HCT116 (cell line): ENCODE data around the gene ZNF236. TPM values are rescaled to one million over a fixed set of nuclear protein-coding genes. Genes with fewer than 3 reads are reported as not detected.

Source experiments
- ATAC-seq: fragments of 200-7000 bp; cut with Tn5 transposase; 2 replicates; pipeline ENCODE4 v1.9.1; 2020; ENCODE audit warnings: mild to moderate bottlenecking, moderate library complexity
- BruUV-seq: library from RNA; stranded (reverse); fragments of 400-500 nt; replicated peaks from 2 replicates; lab custom pipeline; 2021; lab: Mats Ljungman, UMichigan
- CTCF ChIA-PET: fragments of 300-600 bp; sonication (Branson Sonifier 250); formaldehyde crosslinking; loops from one replicate; lab custom pipeline; 2021; ENCODE audit warnings: antibody characterized with exemption; lab: Charles Lee
- POLR2A ChIA-PET: fragments of 300-600, 350-600 bp; sonication (Branson Sonifier 250); formaldehyde crosslinking; loops from one replicate; lab custom pipeline; 2021; ENCODE audit warnings: antibody characterized with exemption; lab: Charles Lee
- RAD21 ChIA-PET, 2 experiments: fragments of 300-600 bp; sonication (Branson Sonifier 250); formaldehyde crosslinking; loops; one replicate each; lab custom pipeline; 2023; ENCODE audit warnings: low total read pairs in 2 of 2; ENCODE audit not compliant: uncharacterized antibody in 2 of 2, unreplicated experiment in 2 of 2, low non-redundant PET in 1 of 2; lab: Charles Lee
- DNase-seq: peaks from one replicate; pipeline ENCODE4 v3.0.0-alpha.2; 2010; ENCODE audit warnings: low read depth, low spot score
- H2AFZ ChIP-seq: fragments of 200-600 bp; shearing (Covaris generic), sonication (generic); 2 replicates; pipeline ENCODE4 v1.6.1; 2017; ENCODE audit warnings: low read depth, mixed run types, mixed read lengths, antibody characterized with exemption, low read length; ENCODE audit not compliant: poor library complexity, severe bottlenecking
- H3K27ac ChIP-seq: 2 replicates; pipeline ENCODE4 v1.5.1; 2012; ENCODE audit warnings: low read depth, low read length
- H3K27me3 ChIP-seq: fragments of 200-600 bp; sonication (generic); 2 replicates; pipeline ENCODE4 v1.6.1; 2016; ENCODE audit warnings: mixed run types, low read length, mixed read lengths; ENCODE audit not compliant: insufficient read depth
- H3K36me3 ChIP-seq, 2 experiments: fragments of 200-500 bp in 1 of 2; fragments of 200-600 bp in 1 of 2; sonication (Bioruptor generic) in 1 of 2; sonication (generic) in 1 of 2; 2 replicates each; pipeline versions ENCODE4 v1.5.1 to v1.6.1; 2014 to 2016; ENCODE audit warnings: low read length in 2 of 2, inconsistent platforms in 1 of 2, mixed read lengths in 1 of 2, mixed run types in 1 of 2; ENCODE audit not compliant: insufficient read depth in 2 of 2, control insufficient read depth in 1 of 2
- H3K4me1 ChIP-seq, 2 experiments: fragments of 200-600 bp in 1 of 2; sonication (generic) in 1 of 2; 2 replicates each; pipeline versions ENCODE4 v1.5.1 to v1.6.1; 2012 to 2017; ENCODE audit warnings: low read length in 2 of 2, inconsistent platforms in 1 of 2, mild to moderate bottlenecking in 1 of 2, mixed read lengths in 1 of 2, mixed run types in 1 of 2, moderate library complexity in 1 of 2; ENCODE audit not compliant: insufficient read depth in 2 of 2, control insufficient read depth in 1 of 2
- H3K4me2 ChIP-seq: fragments of 200-600 bp; sonication (generic); 2 replicates; pipeline ENCODE4 v1.6.1; 2017; ENCODE audit warnings: mixed run types, low read length, mixed read lengths
- H3K4me3 ChIP-seq, 2 experiments: fragments of 200-600 bp in 1 of 2; sonication (generic) in 1 of 2; replicated peaks in 1 of 2; 2 replicates each; pipeline ENCODE4 v1.5.1; 2011 to 2016; ENCODE audit warnings: low read length in 2 of 2, control low read depth in 1 of 2, low read depth in 1 of 2, mild to moderate bottlenecking in 1 of 2, mixed read lengths in 1 of 2, mixed run types in 1 of 2
- H3K79me2 ChIP-seq: fragments of 200-600 bp; sonication (generic); 2 replicates; pipeline ENCODE4 v1.6.1; 2017; ENCODE audit warnings: mild to moderate bottlenecking, mixed run types, low read length, moderate library complexity, mixed read lengths; ENCODE audit not compliant: insufficient read depth
- H3K9ac ChIP-seq: fragments of 200-600 bp; sonication (generic); 2 replicates; pipeline ENCODE4 v1.6.1; 2016; ENCODE audit warnings: low read length, mixed read lengths
- H3K9me2 ChIP-seq: fragments of 200-600 bp; sonication (generic), shearing (Covaris generic); 2 replicates; pipeline ENCODE4 v1.6.1; 2017; ENCODE audit warnings: mixed run types, mild to moderate bottlenecking, moderate library complexity; ENCODE audit not compliant: insufficient read depth
- H3K9me3 ChIP-seq, 2 experiments: fragments of 200-500 bp in 1 of 2; fragments of 200-600 bp in 1 of 2; sonication (Bioruptor generic) in 1 of 2; sonication (generic) in 1 of 2; 2 replicates each; pipeline ENCODE4 v1.6.1; 2014 to 2017; ENCODE audit warnings: low read length in 2 of 2, mixed read lengths in 2 of 2, inconsistent platforms in 1 of 2, low read depth in 1 of 2, mild to moderate bottlenecking in 1 of 2, mixed run types in 1 of 2, moderate library complexity in 1 of 2; ENCODE audit not compliant: control insufficient read depth in 1 of 2, insufficient read depth in 1 of 2
- H4K20me1 ChIP-seq: fragments of 200-600 bp; sonication (generic), shearing (Covaris generic); 2 replicates; pipeline ENCODE4 v1.6.1; 2017; ENCODE audit warnings: mixed run types, mild to moderate bottlenecking, moderate library complexity; ENCODE audit not compliant: insufficient read depth
- CBX3 ChIP-seq: IDR thresholded peaks from 2 replicates; pipeline ENCODE4 v1.6.1; 2012; ENCODE audit warnings: low read depth
- CEBPB ChIP-seq: IDR thresholded peaks from 2 replicates; pipeline ENCODE4 v1.6.1; 2012; ENCODE audit warnings: low read depth
- CTCF ChIP-seq, 3 experiments: fragments of 200-600 bp in 1 of 3; sonication (generic) in 1 of 3; IDR thresholded peaks in 2 of 3; conservative IDR thresholded peaks in 1 of 3; 2 replicates each; pipeline ENCODE4 v1.5.1; 2012 to 2017; ENCODE audit warnings: low read depth in 2 of 3, low read length in 2 of 3, antibody characterized with exemption in 1 of 3, borderline replicate concordance in 1 of 3, control low read depth in 1 of 3, mild to moderate bottlenecking in 1 of 3, mixed read lengths in 1 of 3, mixed run types in 1 of 3, moderate library complexity in 1 of 3; ENCODE audit not compliant: insufficient read depth in 1 of 3
- EGR1 ChIP-seq: IDR thresholded peaks from 2 replicates; pipeline ENCODE4 v1.6.1; 2012; ENCODE audit warnings: low read depth
- EZH2 ChIP-seq: fragments of 200-600 bp; sonication (generic); IDR thresholded peaks from 2 replicates; pipeline ENCODE4 v1.6.1; 2017; ENCODE audit warnings: antibody characterized with exemption, mixed run types
- EZH2phosphoT487 ChIP-seq: fragments of 200-600 bp; IDR thresholded peaks from 2 replicates; pipeline ENCODE4 v1.6.1; 2018; ENCODE audit warnings: antibody characterized with exemption, borderline replicate concordance
- FOSL1 ChIP-seq: IDR thresholded peaks from 2 replicates; pipeline ENCODE4 v1.6.1; 2012; ENCODE audit warnings: low read depth
- JUND ChIP-seq: IDR thresholded peaks from 2 replicates; pipeline ENCODE4 v1.6.1; 2012
- MAX ChIP-seq: IDR thresholded peaks from 2 replicates; pipeline ENCODE4 v1.6.1; 2012
- POLR2A ChIP-seq: IDR thresholded peaks from 2 replicates; pipeline ENCODE4 v1.7.0; 2011; ENCODE audit warnings: borderline replicate concordance; ENCODE audit not compliant: insufficient read depth, insufficient read length; ENCODE audit errors: extremely low read depth
- RAD21 ChIP-seq: IDR thresholded peaks from 2 replicates; pipeline ENCODE4 v1.6.1; 2012; ENCODE audit warnings: low read depth, mild to moderate bottlenecking
- REST ChIP-seq: IDR thresholded peaks from 2 replicates; pipeline ENCODE4 v1.6.1; 2012; ENCODE audit warnings: low read depth
- SIN3A ChIP-seq: IDR thresholded peaks from 2 replicates; pipeline ENCODE4 v1.6.1; 2012; ENCODE audit warnings: low read depth
- SP1 ChIP-seq: IDR thresholded peaks from 2 replicates; pipeline ENCODE4 v1.6.1; 2012; ENCODE audit warnings: low read depth
- SRF ChIP-seq: IDR thresholded peaks from 2 replicates; pipeline ENCODE4 v1.6.1; 2012; ENCODE audit warnings: low read depth
- TCF7L2 ChIP-seq: IDR thresholded peaks from 2 replicates; pipeline ENCODE4 v1.7.0; 2011; ENCODE audit warnings: borderline replicate concordance, inconsistent platforms; ENCODE audit not compliant: insufficient read depth, insufficient read length; ENCODE audit errors: extremely low read depth
- ZBTB33 ChIP-seq: IDR thresholded peaks from 2 replicates; pipeline ENCODE4 v1.6.1; 2011; ENCODE audit warnings: mild to moderate bottlenecking, low read length, moderate library complexity; ENCODE audit not compliant: insufficient replicate concordance; ENCODE audit errors: extremely low read depth
- ZNF274 ChIP-seq: fragments of 200-500 bp; sonication (Bioruptor generic); IDR thresholded peaks from 2 replicates; pipeline ENCODE4 v1.6.1; 2014; ENCODE audit warnings: mild to moderate bottlenecking, low read depth, low read length, inconsistent platforms
- intact Hi-C: fragments of 100-400 bp; cut with micrococcal nuclease; formaldehyde crosslinking; loops from 2 replicates; pipeline ENCODE4 v1.10.0; 2022
- total RNA-seq: library from RNA; stranded (reverse); gene quantifications from one replicate; pipeline ENCODE4 v1.2.1, GENCODE V29; 2021; ENCODE audit not compliant: unreplicated experiment
- TF ChIP-seq, protein P1 (sequence below): IDR thresholded peaks from 2 replicates; pipeline ENCODE4 v1.6.1; 2012

The ZNF236 gene
- total RNA-seq, 1 experiment from 2014 or later: 15.0 TPM

DNA sequence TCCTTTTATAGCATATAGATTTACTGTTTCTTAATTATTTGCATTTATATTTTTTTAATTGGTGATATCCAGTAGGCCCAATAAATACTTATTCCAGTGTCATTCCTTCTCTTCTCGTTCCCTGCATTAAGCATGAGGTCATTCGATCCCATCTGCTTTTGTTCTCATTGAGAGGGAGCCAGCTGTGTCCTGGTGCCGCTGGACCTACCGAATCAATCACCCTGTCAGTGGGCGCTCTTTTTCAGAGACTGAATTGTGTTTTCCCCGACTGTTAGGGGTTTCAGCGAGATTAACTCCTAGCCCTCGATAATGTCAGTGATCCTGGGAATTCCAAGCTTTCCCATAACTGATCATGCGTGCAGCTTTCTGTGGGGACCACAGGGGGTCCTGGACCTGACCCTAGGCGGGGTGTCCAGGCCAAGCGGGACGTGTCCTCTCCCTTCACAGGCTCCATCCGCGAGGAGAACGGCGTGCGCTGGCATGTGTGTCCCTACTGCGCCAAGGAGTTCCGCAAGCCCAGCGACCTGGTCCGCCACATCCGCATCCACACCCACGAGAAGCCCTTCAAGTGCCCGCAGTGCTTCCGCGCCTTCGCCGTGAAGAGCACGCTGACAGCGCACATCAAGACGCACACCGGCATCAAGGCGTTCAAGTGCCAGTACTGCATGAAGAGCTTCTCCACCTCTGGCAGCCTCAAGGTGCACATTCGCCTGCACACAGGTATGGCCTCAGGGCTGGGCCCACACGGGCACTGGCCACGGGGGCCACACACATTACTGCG, 72.4 kb downstream of the ZNF236 start:
- H3K9me2 ChIP-seq: no peaks in the 10 kb centered on the region
- TF ChIP-seq ZBTB33 (no peak), EGR1 (no peak), TCF7L2 (no peak), POLR2A (no peak), CBX3 (no peak), EZH2phosphoT487 (no peak), SRF (no peak), CEBPB (no peak), FOSL1 (no peak), REST (no peak), EZH2 (no peak), CTCF (IDR thresholded peaks at IDR 0.05 in 2 of 3, conservative IDR thresholded peaks at IDR 0.05 in 1 of 3; ENCODE audit: borderline replicate concordance in 1 of 3, insufficient read depth in 1 of 3, low read depth in 2 of 3, low read length in 2 of 3) (no peak), RAD21 (no peak), ZNF274 (no peak), MAX (no peak), SP1 (no peak), JUND (no peak), SIN3A (no peak)
- TF ChIP-seq, protein P1, sequence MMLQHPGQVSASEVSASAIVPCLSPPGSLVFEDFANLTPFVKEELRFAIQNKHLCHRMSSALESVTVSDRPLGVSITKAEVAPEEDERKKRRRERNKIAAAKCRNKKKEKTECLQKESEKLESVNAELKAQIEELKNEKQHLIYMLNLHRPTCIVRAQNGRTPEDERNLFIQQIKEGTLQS: no peak
- TF ChIP-seq, all 23 proteins: peak for 0
- DNase-seq (no peak), ATAC-seq (no peak)
- BruUV-seq: no TSS peak
- Histone ChIP-seq H3K4me2 (no peak overlapping the region), H3K4me3 (no peak overlapping the region), H3K79me2 (no peaks in the 10 kb centered on the region), H3K9ac (no peak overlapping the region), H3K36me3 (peaks cover 16 to 32% of the 10 kb centered on the region in 2 experiments; a peak in 3 of 4 replicates), H3K4me1 (no peaks in the 10 kb centered on the region), H4K20me1 (no peaks in the 10 kb centered on the region; the same call in 1 of the 2 replicates), H3K27me3 (no peaks in the 10 kb centered on the region), H2AFZ (no peak overlapping the region), H3K9me3 (no peaks in the 10 kb centered on the region), H3K27ac (no peak overlapping the region)
- ChIA-PET CTCF (no interaction called here), POLR2A (no interaction called here), RAD21 (no interaction called here)
- intact Hi-C loops: loop anchor here (5.0 kb wide), 1 partner anchor 68 kb away; no protein-coding TSS in a partner anchor
